GM12878 (cell line): ENCODE measurements around the gene CTRL. TPM values are rescaled to one million over a fixed set of nuclear protein-coding genes. Genes with fewer than 3 reads are reported as not detected.

Experiments
- ATAC-seq: fragments of 200-7000 bp; cut with Tn5 transposase; 3 replicates; pipeline ENCODE4 v1.9.1; 2020; ENCODE audit warnings: mild to moderate bottlenecking, moderate library complexity
- BruUV-seq: library from RNA; stranded (reverse); fragments of 400-500 nt; replicated peaks from 2 replicates; lab custom pipeline; 2021; lab: Mats Ljungman, UMichigan
- CTCF ChIA-PET: fragments of 300-600 bp; sonication (Branson Sonifier 250); formaldehyde crosslinking; extraction: SDS; loops from one replicate; lab custom pipeline; 2021; ENCODE audit warnings: inconsistent platforms; lab: Yijun Ruan, JAX
- POLR2A ChIA-PET: fragments of 350-600 bp; formaldehyde crosslinking; extraction: SDS; loops from one replicate; lab custom pipeline; 2021; ENCODE audit warnings: inconsistent platforms; lab: Charles Lee
- RAD21 ChIA-PET: fragments of 300-600 bp; sonication (Branson Sonifier 250); formaldehyde crosslinking; loops from one replicate; lab custom pipeline; 2023; ENCODE audit warnings: antibody characterized with exemption; ENCODE audit not compliant: unreplicated experiment; lab: Charles Lee
- SMC1A ChIA-PET: fragments of 300-600 bp; sonication (Branson Sonifier 250); formaldehyde crosslinking; loops from one replicate; lab custom pipeline; 2023; ENCODE audit not compliant: unreplicated experiment, uncharacterized antibody; lab: Charles Lee
- DNase-seq: peaks from one replicate; pipeline ENCODE4 v3.0.0-alpha.2; 2011; ENCODE audit warnings: low read depth, low spot score
- FAIRE-seq: peaks from 3 replicates; lab custom pipeline; 2011; peaks lifted over from hg19 to GRCh38; lab: Jason Lieb, UNC
- H2AFZ ChIP-seq: 2 replicates; pipeline ENCODE4 v1.6.0; 2011; ENCODE audit warnings: low read depth, low read length, control low read depth; ENCODE audit not compliant: control insufficient read depth
- H3K27ac ChIP-seq: 2 replicates; pipeline ENCODE4 v1.5.1; 2011; ENCODE audit warnings: control low read depth; ENCODE audit not compliant: control insufficient read depth, insufficient read depth
- H3K27me3 ChIP-seq, 2 experiments: replicated peaks in 1 of 2; 2 replicates each; pipeline versions ENCODE4 v1.6.0 to v1.6.1; 2011; ENCODE audit warnings: low read length in 1 of 2; ENCODE audit not compliant: control insufficient read depth in 2 of 2, insufficient read depth in 2 of 2
- H3K36me3 ChIP-seq, 2 experiments: 2 replicates each; pipeline ENCODE4 v1.5.1; 2011; ENCODE audit warnings: low read length in 1 of 2; ENCODE audit not compliant: control insufficient read depth in 2 of 2, insufficient read depth in 2 of 2
- H3K4me1 ChIP-seq: 2 replicates; pipeline ENCODE4 v1.6.1; 2011; ENCODE audit warnings: mild to moderate bottlenecking, low read length, moderate library complexity, mixed read lengths; ENCODE audit not compliant: control insufficient read depth, insufficient read depth
- H3K4me2 ChIP-seq: 2 replicates; pipeline ENCODE4 v1.6.0; 2011; ENCODE audit warnings: control low read depth; ENCODE audit not compliant: control insufficient read depth, insufficient read depth
- H3K4me3 ChIP-seq: fragments of 200-600 bp; sonication (generic); 2 replicates; pipeline ENCODE4 v1.5.1; 2016
- H3K79me2 ChIP-seq: 2 replicates; pipeline ENCODE4 v1.6.0; 2011; ENCODE audit warnings: low read length; ENCODE audit not compliant: control insufficient read depth, insufficient read depth
- H3K9ac ChIP-seq: 2 replicates; pipeline ENCODE4 v1.8.0; 2011; ENCODE audit warnings: low read length, control low read depth, mixed read lengths; ENCODE audit not compliant: control insufficient read depth, insufficient read depth
- H3K9me3 ChIP-seq: replicated peaks from 3 replicates; pipeline ENCODE4 v1.5.1; 2011; ENCODE audit warnings: mild to moderate bottlenecking, low read length; ENCODE audit not compliant: control insufficient read depth, insufficient read depth
- H4K20me1 ChIP-seq: 2 replicates; pipeline ENCODE4 v1.6.0; 2011; ENCODE audit not compliant: control insufficient read depth, insufficient read depth
- CBFB ChIP-seq: IDR thresholded peaks from 2 replicates; pipeline ENCODE4 v1.6.1; 2016; ENCODE audit warnings: antibody characterized with exemption, low read depth
- EED ChIP-seq: sonication (generic); IDR thresholded peaks from 2 replicates; pipeline ENCODE4 v1.6.1; 2016; ENCODE audit warnings: antibody characterized with exemption, low read depth
- FOXM1 ChIP-seq: IDR thresholded peaks from 2 replicates; pipeline ENCODE4 v1.6.1; 2012; ENCODE audit warnings: low read depth, mild to moderate bottlenecking, inconsistent platforms, low read length, moderate library complexity
- NFYB ChIP-seq: IDR thresholded peaks from 2 replicates; pipeline ENCODE4 v1.6.1; 2011; ENCODE audit warnings: low read depth, mild to moderate bottlenecking, low read length, improper control_type of control experiment, moderate library complexity; ENCODE audit not compliant: insufficient read depth
- PAX5 ChIP-seq: IDR thresholded peaks from 2 replicates; pipeline ENCODE4 v1.6.1; 2011; ENCODE audit warnings: low read depth, low read length, borderline replicate concordance
- RFX5 ChIP-seq: IDR thresholded peaks from 2 replicates; pipeline ENCODE4 v1.6.1; 2011; ENCODE audit warnings: low read depth, low read length, improper control_type of control experiment
- ZNF24 ChIP-seq: fragments of 450-650 bp; IDR thresholded peaks from 2 replicates; pipeline ENCODE4 v1.6.1; 2017; ENCODE audit warnings: antibody characterized with exemption, mild to moderate bottlenecking
- WGBS: methylation state at CpG from one replicate; pipeline ENCODE4 v1.1.6; 2016; ENCODE audit warnings: low lambda C conversion rate; ENCODE audit not compliant: insufficient replicate concordance, insufficient coverage; ENCODE audit errors: missing lambda C conversion rate; 5-methylcytosine and 5-hydroxymethylcytosine counted together
- in situ Hi-C: fragments of 300-500 bp; cut with MboI; formaldehyde crosslinking; loops from 9 replicates; pipeline ENCODE4 v1.14.3; 2018; ENCODE audit warnings: mixed read lengths
- intact Hi-C: fragments of 100-400 bp; cut with micrococcal nuclease; formaldehyde crosslinking; loops from one replicate; pipeline ENCODE4 v1.14.2; 2022; ENCODE audit not compliant: unreplicated experiment
- polyA plus RNA-seq, 11 experiments: library from polyadenylated mRNA; depleted of rRNA in 4 of 11; unstranded in 6 of 11; stranded (reverse) in 5 of 11; fragments of >200 nt; fragmentation: Nextera tagmentation in 4 of 11; fragmentation: Illumina TruSeq in 1 of 11; extraction: Ambion mirVana in 4 of 11; extraction: Trizol in 1 of 11; gene quantifications; 1 replicate in 1 of 11; 2 replicates in 10 of 11; pipeline versions ENCODE4 v1.2.1 to v1.2.3, GENCODE V29; 2011 to 2016; ENCODE audit warnings: inconsistent platforms in 2 of 11, missing spikeins in 2 of 11, low read depth in 1 of 11
- total RNA-seq, 4 experiments: library from RNA; depleted of rRNA in 3 of 4; stranded (reverse); fragments of >200 nt in 3 of 4; fragmentation: Illumina TruSeq in 1 of 4; extraction: Trizol in 1 of 4; gene quantifications; 2 replicates each; pipeline versions ENCODE4 v1.2.1 to v1.2.3, GENCODE V29; 2013 to 2021
- TF ChIP-seq, protein P1 (sequence below): IDR thresholded peaks from 2 replicates; pipeline ENCODE4 v1.6.1; 2011; ENCODE audit warnings: borderline replicate concordance, low read depth, mild to moderate bottlenecking, moderate library complexity, low read length; ENCODE audit not compliant: insufficient read depth, poor library complexity, severe bottlenecking
- TF ChIP-seq, protein P2 (sequence below): fragments of 450-650 bp; IDR thresholded peaks from 2 replicates; pipeline ENCODE4 v1.6.1; 2017; ENCODE audit warnings: mild to moderate bottlenecking, moderate library complexity
- TF ChIP-seq, protein P3 (sequence below): fragments of 450-650 bp; IDR thresholded peaks from 2 replicates; pipeline ENCODE4 v1.6.1; 2018; ENCODE audit warnings: mild to moderate bottlenecking, low read depth, moderate library complexity; ENCODE audit not compliant: partially characterized antibody

CTRL gene
- total and polyA plus RNA-seq, 10 of the 15 experiments (the other 5 are each of a cell fraction or from before 2014, with no cell fraction given) = 1.1 to 4.9 (median 2.6) TPM

DNA sequence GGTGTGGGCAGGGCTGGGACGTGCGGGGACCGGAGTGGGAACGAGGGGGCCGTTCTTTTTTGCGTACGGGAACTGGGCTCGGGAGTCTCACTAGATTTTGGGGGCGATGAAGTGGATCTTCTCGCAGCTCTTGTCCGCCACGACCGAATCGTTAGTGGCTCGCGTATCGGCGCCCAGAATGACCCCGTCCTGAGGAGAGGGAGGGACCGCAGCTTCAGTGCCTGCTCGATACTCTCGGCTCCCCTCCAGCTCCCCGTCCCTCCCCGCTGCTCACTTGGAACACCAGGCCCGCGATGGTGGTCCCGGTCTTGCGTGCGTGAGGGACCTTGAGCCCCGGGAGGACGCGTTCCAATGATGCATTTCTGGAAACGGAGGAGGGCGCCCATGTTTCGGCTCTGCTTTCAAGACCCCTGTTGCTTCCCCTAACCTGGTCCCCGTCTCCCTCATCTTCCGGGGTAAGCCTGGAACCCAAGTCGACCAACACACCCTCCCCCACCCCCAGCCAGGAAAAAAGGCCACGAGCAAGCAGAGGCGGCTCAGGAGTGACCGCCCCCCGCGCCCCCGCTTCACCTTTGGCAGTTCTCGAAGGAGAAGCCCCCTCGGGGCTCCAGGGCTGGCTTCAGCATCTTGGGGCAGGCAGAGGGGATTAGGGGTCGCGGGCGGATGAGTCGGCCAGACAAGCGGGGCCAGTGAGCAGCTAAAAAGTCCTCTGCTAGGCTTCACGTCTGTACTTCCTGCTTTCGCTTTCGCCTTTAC, 4.6 kb upstream of the CTRL start, which contains the start of gene PSMB10 (continued):
- TF ChIP-seq, protein P1, sequence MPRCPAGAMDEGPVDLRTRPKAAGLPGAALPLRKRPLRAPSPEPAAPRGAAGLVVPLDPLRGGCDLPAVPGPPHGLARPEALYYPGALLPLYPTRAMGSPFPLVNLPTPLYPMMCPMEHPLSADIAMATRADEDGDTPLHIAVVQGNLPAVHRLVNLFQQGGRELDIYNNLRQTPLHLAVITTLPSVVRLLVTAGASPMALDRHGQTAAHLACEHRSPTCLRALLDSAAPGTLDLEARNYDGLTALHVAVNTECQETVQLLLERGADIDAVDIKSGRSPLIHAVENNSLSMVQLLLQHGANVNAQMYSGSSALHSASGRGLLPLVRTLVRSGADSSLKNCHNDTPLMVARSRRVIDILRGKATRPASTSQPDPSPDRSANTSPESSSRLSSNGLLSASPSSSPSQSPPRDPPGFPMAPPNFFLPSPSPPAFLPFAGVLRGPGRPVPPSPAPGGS = peak; percentile 3
- TF ChIP-seq PAX5 (no peak), RFX5 (no peak)

DNA sequence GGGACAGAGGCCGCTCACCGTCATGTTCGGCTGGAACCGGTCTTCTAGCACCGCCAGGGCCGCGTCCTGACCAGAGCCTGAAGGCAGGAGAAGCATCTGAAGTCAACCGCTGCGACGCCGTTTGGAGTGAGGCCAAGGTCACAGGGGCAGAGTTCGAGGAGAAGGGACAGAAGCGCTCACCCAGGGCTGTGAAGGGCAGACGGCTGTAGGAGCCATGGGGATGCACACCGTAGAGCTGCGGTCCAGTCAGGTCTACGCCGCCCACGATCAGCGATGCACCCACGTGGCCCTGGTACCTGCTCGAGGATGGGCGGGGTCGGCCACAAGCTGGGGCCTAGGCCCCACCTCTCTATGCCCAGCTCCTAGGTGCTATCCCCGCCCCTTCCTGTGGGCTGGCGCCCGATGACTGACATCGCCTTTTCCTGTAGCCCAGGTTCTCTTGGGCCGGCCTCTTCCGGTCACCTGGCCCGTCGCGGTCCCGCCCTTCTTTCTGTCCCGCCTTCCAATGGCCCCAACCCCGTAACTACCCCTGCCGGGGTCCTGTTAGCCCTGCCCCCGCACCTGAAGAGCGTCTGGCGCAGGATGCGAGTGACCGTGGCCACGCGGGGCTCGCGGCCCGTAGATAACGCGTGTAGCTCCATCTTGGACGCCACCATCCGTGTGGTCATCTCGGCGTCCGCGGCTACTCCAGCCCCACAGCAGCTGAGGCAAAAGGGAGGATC, 3.9 kb upstream of the CTRL start:
- intact Hi-C loops (loop anchor here (2.0 to 5.0 kb wide), 2 partner anchors 89 to 107 kb away; partner anchors contain the start of genes CENPT and NUTF2), in situ Hi-C loops (no loop called here)
- Histone ChIP-seq H2AFZ (no peak overlapping the region; the same call in 1 of the 2 replicates), H3K27ac (peak overlapping the region; percentile 98), H3K4me3 (peak overlapping the region; percentile 89), H3K27me3 (no peaks in the 10 kb centered on the region), H3K9ac (peak overlapping the region; percentile 94), H3K4me1 (peaks cover 12% of the 10 kb centered on the region), H3K36me3 (peaks cover 21 to 25% of the 10 kb centered on the region in 2 experiments), H3K79me2 (peaks cover 31% of the 10 kb centered on the region), H4K20me1 (no peaks in the 10 kb centered on the region), H3K9me3 (no peaks in the 10 kb centered on the region), H3K4me2 (peak overlapping the region; percentile 81)
- FAIRE-seq (peak; percentile 96), ATAC-seq (peak; percentile 94), DNase-seq (peak; percentile 84)
- RAD21 ChIA-PET = interaction anchor here (0.7 to 1.7 kb wide), 22 partner anchors 25 to 454 kb away, joined by 3 to 10 read pairs (median 3); partner anchors contain the start of genes ATP6V0D1, DDX28, DUS2 and EDC4
- 11% methylated on average over 55 of the region's 55 CpGs for WGBS
- POLR2A ChIA-PET = interaction anchor here (0.6 to 3.4 kb wide), 21 partner anchors 9 to 455 kb away, joined by 3 to 16 read pairs (median 4); partner anchors contain the start of genes ACD, ATP6V0D1, CTCF and LCAT
- CTCF ChIA-PET = interaction anchor here (0.7 to 3.5 kb wide), 18 partner anchors 10 to 415 kb away, joined by 3 to 15 read pairs (median 3); partner anchors contain the start of gene NRN1L
- SMC1A ChIA-PET = interaction anchor here (0.5 to 2.0 kb wide), 13 partner anchors 9 to 265 kb away, joined by 3 to 6 read pairs (median 3); partner anchors contain the start of genes NFATC3 and NUTF2
- no TSS peak for BruUV-seq
- TF ChIP-seq, protein P2, sequence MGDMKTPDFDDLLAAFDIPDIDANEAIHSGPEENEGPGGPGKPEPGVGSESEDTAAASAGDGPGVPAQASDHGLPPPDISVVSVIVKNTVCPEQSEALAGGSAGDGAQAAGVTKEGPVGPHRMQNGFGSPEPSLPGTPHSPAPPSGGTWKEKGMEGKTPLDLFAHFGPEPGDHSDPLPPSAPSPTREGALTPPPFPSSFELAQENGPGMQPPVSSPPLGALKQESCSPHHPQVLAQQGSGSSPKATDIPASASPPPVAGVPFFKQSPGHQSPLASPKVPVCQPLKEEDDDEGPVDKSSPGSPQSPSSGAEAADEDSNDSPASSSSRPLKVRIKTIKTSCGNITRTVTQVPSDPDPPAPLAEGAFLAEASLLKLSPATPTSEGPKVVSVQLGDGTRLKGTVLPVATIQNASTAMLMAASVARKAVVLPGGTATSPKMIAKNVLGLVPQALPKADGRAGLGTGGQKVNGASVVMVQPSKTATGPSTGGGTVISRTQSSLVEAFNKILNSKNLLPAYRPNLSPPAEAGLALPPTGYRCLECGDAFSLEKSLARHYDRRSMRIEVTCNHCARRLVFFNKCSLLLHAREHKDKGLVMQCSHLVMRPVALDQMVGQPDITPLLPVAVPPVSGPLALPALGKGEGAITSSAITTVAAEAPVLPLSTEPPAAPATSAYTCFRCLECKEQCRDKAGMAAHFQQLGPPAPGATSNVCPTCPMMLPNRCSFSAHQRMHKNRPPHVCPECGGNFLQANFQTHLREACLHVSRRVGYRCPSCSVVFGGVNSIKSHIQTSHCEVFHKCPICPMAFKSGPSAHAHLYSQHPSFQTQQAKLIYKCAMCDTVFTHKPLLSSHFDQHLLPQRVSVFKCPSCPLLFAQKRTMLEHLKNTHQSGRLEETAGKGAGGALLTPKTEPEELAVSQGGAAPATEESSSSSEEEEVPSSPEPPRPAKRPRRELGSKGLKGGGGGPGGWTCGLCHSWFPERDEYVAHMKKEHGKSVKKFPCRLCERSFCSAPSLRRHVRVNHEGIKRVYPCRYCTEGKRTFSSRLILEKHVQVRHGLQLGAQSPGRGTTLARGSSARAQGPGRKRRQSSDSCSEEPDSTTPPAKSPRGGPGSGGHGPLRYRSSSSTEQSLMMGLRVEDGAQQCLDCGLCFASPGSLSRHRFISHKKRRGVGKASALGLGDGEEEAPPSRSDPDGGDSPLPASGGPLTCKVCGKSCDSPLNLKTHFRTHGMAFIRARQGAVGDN = no peak
- TF ChIP-seq CBFB (no peak; the same call in 1 of the 2 replicates), ZNF24 (no peak), EED (no peak), NFYB (0 out of 2 replicates have a peak, but pooled peaks have one; percentile 10), FOXM1 (no peak)
- TF ChIP-seq, protein P3, sequence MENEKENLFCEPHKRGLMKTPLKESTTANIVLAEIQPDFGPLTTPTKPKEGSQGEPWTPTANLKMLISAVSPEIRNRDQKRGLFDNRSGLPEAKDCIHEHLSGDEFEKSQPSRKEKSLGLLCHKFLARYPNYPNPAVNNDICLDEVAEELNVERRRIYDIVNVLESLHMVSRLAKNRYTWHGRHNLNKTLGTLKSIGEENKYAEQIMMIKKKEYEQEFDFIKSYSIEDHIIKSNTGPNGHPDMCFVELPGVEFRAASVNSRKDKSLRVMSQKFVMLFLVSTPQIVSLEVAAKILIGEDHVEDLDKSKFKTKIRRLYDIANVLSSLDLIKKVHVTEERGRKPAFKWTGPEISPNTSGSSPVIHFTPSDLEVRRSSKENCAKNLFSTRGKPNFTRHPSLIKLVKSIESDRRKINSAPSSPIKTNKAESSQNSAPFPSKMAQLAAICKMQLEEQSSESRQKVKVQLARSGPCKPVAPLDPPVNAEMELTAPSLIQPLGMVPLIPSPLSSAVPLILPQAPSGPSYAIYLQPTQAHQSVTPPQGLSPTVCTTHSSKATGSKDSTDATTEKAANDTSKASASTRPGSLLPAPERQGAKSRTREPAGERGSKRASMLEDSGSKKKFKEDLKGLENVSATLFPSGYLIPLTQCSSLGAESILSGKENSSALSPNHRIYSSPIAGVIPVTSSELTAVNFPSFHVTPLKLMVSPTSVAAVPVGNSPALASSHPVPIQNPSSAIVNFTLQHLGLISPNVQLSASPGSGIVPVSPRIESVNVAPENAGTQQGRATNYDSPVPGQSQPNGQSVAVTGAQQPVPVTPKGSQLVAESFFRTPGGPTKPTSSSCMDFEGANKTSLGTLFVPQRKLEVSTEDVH = peak; percentile 32
